ENCODE results near the gene OXGR1.

Gene OXGR1

DNA sequence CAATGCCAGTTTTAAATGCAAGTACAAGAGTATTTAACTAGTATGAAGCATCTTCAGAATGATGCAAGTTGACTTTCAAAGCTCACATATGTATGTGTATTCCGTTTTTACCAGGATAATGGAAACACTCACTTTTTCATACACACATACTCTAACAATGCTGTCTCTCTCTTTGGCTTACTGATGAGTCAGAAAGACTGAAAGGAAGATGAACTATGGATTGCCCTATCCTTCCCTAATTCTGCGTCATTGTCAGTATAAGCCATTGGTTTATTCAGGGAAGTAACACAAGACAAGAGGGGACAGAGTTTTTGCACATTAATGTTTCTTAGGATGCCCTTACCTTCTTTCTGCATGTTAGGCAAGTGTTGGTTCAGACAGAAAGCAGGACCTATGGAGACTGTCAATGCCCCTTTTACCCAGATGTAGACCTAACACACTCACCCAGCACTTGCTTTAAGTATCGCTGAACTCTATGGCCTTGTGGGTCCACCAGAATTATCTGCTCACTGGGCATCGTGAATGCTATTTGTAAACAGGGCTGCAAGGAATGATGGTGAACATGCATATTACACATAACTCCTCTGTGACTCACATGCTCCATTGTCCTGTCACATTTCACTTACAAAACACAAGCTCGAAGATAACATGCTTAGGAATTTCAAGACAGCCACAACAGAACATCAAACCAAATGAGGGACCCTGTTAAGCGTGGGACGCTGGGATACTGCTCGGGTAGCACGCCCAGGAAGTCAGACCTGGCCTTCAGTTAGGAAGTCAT is 10.0 kb upstream of the OXGR1 start:
- no peaks in the 10 kb centered on the region for H3K9me3 ChIP-seq (ENCODE audit: control insufficient read depth, insufficient read depth, low read depth, low read length)
- H3K36me3 ChIP-seq (ENCODE audit: control insufficient read depth, insufficient read depth, low read length) = no peaks in the 10 kb centered on the region
- no peak overlapping the region for H3K4me3 ChIP-seq (ENCODE audit: low read depth, low read length)
- H3K27ac ChIP-seq (ENCODE audit: low read depth, low read length) = no peak overlapping the region
- H3K27me3 ChIP-seq (ENCODE audit: control insufficient read depth, insufficient read depth, low read length) = peaks cover 68% of the 10 kb centered on the region
- peaks cover 4% of the 10 kb centered on the region; the same call in 1 of the 2 replicates for H3K4me1 ChIP-seq (ENCODE audit: control insufficient read depth, insufficient read depth, low read length)
- H3K9ac ChIP-seq (ENCODE audit: low read length) = no peak overlapping the region

DNA sequence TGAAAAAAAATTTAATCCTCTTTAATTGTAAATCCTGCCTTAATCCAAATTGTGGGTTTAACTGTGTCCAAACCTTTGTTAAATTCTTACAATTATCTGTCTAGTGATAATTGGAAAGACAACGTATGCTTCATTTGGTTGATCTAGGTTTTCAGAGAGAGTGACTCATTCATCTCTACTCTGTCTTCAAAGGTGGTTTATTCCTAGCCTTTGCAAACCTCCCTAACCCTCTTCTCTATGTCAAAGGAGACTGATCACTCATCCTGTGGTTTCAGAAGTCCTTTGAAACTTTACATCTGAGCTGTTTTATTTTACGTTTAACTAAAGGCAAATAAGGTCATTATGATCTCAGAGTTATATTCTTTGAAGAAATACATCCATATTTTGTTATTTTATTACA is 8.8 kb upstream of the OXGR1 start:
- Histone ChIP-seq H3K9ac (ENCODE audit: low read length) (no peak overlapping the region), H3K27me3 (ENCODE audit: control insufficient read depth, insufficient read depth, low read length) (peaks cover 78% of the 10 kb centered on the region), H3K4me1 (ENCODE audit: control insufficient read depth, insufficient read depth, low read length) (peaks cover 4% of the 10 kb centered on the region; the same call in 1 of the 2 replicates), H3K36me3 (ENCODE audit: control insufficient read depth, insufficient read depth, low read length) (no peaks in the 10 kb centered on the region), H3K9me3 (ENCODE audit: control insufficient read depth, insufficient read depth, low read depth, low read length) (no peaks in the 10 kb centered on the region), H3K27ac (ENCODE audit: low read depth, low read length) (no peak overlapping the region), H3K4me3 (ENCODE audit: low read depth, low read length) (no peak overlapping the region)

GRCh38 chr13:97002581-97002980 is 8.3 kb upstream of the OXGR1 start:
- no peaks in the 10 kb centered on the region for H3K9me3 ChIP-seq (ENCODE audit: control insufficient read depth, insufficient read depth, low read depth, low read length)
- H3K9ac ChIP-seq (ENCODE audit: low read length) = no peak overlapping the region
- no peak overlapping the region for H3K27ac ChIP-seq (ENCODE audit: low read depth, low read length)
- peaks cover 4% of the 10 kb centered on the region; the same call in 1 of the 2 replicates for H3K4me1 ChIP-seq (ENCODE audit: control insufficient read depth, insufficient read depth, low read length)
- H3K36me3 ChIP-seq (ENCODE audit: control insufficient read depth, insufficient read depth, low read length) = no peaks in the 10 kb centered on the region
- H3K27me3 ChIP-seq (ENCODE audit: control insufficient read depth, insufficient read depth, low read length) = peaks cover 83% of the 10 kb centered on the region
- no peak overlapping the region for H3K4me3 ChIP-seq (ENCODE audit: low read depth, low read length)

- peaks cover 93% of the 10 kb centered on the region for H3K27me3 ChIP-seq (ENCODE audit: control insufficient read depth, insufficient read depth, low read length)
- H3K27ac ChIP-seq (ENCODE audit: low read depth, low read length) = no peak overlapping the region
- H3K9me3 ChIP-seq (ENCODE audit: control insufficient read depth, insufficient read depth, low read depth, low read length) = no peaks in the 10 kb centered on the region
- H3K4me1 ChIP-seq (ENCODE audit: control insufficient read depth, insufficient read depth, low read length) = peaks cover 4% of the 10 kb centered on the region; the same call in 1 of the 2 replicates
- no peaks in the 10 kb centered on the region for H3K36me3 ChIP-seq (ENCODE audit: control insufficient read depth, insufficient read depth, low read length)
- H3K4me3 ChIP-seq (ENCODE audit: low read depth, low read length) = no peak overlapping the region
- no peak overlapping the region for H3K9ac ChIP-seq (ENCODE audit: low read length)
Observed at GRCh38 chr13:97001636-97002035, 7.4 kb upstream of the OXGR1 start.

- Histone ChIP-seq H3K9ac (ENCODE audit: low read length) (no peak overlapping the region), H3K4me3 (ENCODE audit: low read depth, low read length) (no peak overlapping the region), H3K9me3 (ENCODE audit: control insufficient read depth, insufficient read depth, low read depth, low read length) (no peaks in the 10 kb centered on the region), H3K27me3 (ENCODE audit: control insufficient read depth, insufficient read depth, low read length) (peaks cover 100% of the 10 kb centered on the region), H3K4me1 (ENCODE audit: control insufficient read depth, insufficient read depth, low read length) (peaks cover 4% of the 10 kb centered on the region; the same call in 1 of the 2 replicates), H3K27ac (ENCODE audit: low read depth, low read length) (no peak overlapping the region), H3K36me3 (ENCODE audit: control insufficient read depth, insufficient read depth, low read length) (no peaks in the 10 kb centered on the region)
Observed at GRCh38 chr13:97000295-97000925, 6.1 kb upstream of the OXGR1 start.

GRCh38 chr13:96999091-96999490 is 4.8 kb upstream of the OXGR1 start:
- Histone ChIP-seq H3K36me3 (ENCODE audit: control insufficient read depth, insufficient read depth, low read length) (no peaks in the 10 kb centered on the region), H3K4me3 (ENCODE audit: low read depth, low read length) (no peak overlapping the region), H3K27ac (ENCODE audit: low read depth, low read length) (no peak overlapping the region), H3K9ac (ENCODE audit: low read length) (no peak overlapping the region), H3K4me1 (ENCODE audit: control insufficient read depth, insufficient read depth, low read length) (peaks cover 4% of the 10 kb centered on the region), H3K27me3 (ENCODE audit: control insufficient read depth, insufficient read depth, low read length) (peaks cover 100% of the 10 kb centered on the region), H3K9me3 (ENCODE audit: control insufficient read depth, insufficient read depth, low read depth, low read length) (no peaks in the 10 kb centered on the region)

- H3K27me3 ChIP-seq (ENCODE audit: control insufficient read depth, insufficient read depth, low read length) = peaks cover 100% of the 10 kb centered on the region
- H3K9me3 ChIP-seq (ENCODE audit: control insufficient read depth, insufficient read depth, low read depth, low read length) = no peaks in the 10 kb centered on the region
- no peaks in the 10 kb centered on the region for H3K36me3 ChIP-seq (ENCODE audit: control insufficient read depth, insufficient read depth, low read length)
- H3K4me3 ChIP-seq (ENCODE audit: low read depth, low read length) = no peak overlapping the region
- H3K27ac ChIP-seq (ENCODE audit: low read depth, low read length) = no peak overlapping the region
- peaks cover 4% of the 10 kb centered on the region for H3K4me1 ChIP-seq (ENCODE audit: control insufficient read depth, insufficient read depth, low read length)
- H3K9ac ChIP-seq (ENCODE audit: low read length) = no peak overlapping the region
Observed at GRCh38 chr13:96998051-96998450, 3.8 kb upstream of the OXGR1 start.

DNA sequence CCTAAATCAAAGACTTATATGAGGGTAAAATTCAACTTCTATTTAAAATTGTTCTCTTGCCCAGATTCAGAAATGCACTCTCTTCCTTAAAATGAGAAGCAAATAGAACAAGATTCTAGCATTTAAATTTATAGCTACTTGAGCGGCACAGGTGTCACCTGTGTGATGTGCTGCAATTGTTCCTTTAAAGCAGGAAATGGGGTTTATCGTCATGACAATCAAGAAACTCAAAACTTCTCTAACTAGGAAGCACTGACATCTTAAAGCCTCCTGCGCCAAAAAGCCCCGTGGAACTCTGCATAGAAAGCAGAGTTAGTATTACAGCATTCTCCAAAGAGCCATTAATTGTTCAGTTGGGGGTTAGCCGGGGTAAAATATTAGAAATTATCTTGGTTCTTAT is 2.6 kb upstream of the OXGR1 start:
- Histone ChIP-seq H3K36me3 (ENCODE audit: control insufficient read depth, insufficient read depth, low read length) (no peaks in the 10 kb centered on the region), H3K27me3 (ENCODE audit: control insufficient read depth, insufficient read depth, low read length) (peaks cover 100% of the 10 kb centered on the region), H3K9me3 (ENCODE audit: control insufficient read depth, insufficient read depth, low read depth, low read length) (no peaks in the 10 kb centered on the region)

GRCh38 chr13:96996107-96996506 is 1.8 kb upstream of the OXGR1 start:
- Histone ChIP-seq H3K4me3 (ENCODE audit: low read depth, low read length) (no peak overlapping the region), H3K4me1 (ENCODE audit: control insufficient read depth, insufficient read depth, low read length) (peaks cover 4% of the 10 kb centered on the region), H3K27ac (ENCODE audit: low read depth, low read length) (no peak overlapping the region), H3K9me3 (ENCODE audit: control insufficient read depth, insufficient read depth, low read depth, low read length) (no peaks in the 10 kb centered on the region), H3K9ac (ENCODE audit: low read length) (no peak overlapping the region), H3K27me3 (ENCODE audit: control insufficient read depth, insufficient read depth, low read length) (peaks cover 99% of the 10 kb centered on the region), H3K36me3 (ENCODE audit: control insufficient read depth, insufficient read depth, low read length) (no peaks in the 10 kb centered on the region)

More for the DNA sequence above, 2.6 kb upstream of the OXGR1 start:
- Histone ChIP-seq H3K4me3 (ENCODE audit: low read depth, low read length) (no peak overlapping the region), H3K27ac (ENCODE audit: low read depth, low read length) (no peak overlapping the region), H3K9ac (ENCODE audit: low read length) (no peak overlapping the region), H3K4me1 (ENCODE audit: control insufficient read depth, insufficient read depth, low read length) (peaks cover 4% of the 10 kb centered on the region)

DNA sequence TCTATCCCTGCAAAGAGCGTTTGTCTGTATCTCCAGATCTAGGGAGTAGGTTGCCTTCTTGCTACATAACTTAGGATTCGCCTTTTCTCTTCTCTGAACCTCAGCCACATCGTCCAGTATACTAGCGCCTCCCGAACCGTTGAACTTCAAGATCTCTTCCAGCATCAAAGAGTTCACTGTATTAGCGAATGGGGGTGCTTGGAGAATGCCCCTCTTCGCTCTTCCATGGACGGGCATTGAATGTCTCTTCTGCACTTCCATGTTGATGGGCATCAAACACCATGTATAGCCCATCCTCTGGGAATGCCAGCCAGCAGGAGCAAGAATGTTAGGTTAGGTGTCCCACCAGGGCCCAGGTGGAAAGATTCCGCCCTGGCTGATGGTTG is 575 bp upstream of the OXGR1 start:
- Histone ChIP-seq H3K27me3 (ENCODE audit: control insufficient read depth, insufficient read depth, low read length) (peaks cover 92% of the 10 kb centered on the region), H3K9ac (ENCODE audit: low read length) (no peak overlapping the region), H3K4me3 (ENCODE audit: low read depth, low read length) (peak overlapping the region; percentile 68)

DNA sequence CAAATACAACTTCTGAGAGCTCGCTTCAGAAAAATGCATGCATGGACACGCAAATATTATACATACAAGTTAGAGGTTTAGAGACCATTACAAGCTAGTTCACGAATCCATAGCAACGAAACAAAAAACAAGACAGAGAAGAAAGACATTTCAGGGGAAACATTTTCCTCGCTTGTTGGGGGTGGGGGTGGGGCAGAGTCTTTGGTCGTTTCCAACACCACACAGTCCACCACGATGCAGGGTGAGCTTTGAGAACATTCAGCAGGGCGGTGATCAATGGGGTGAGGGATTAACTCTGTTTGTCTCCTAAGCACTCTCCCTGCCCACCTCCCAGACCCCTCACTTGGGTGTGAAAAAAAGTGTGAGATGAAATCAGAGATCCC is 651 bp downstream of the OXGR1 start:
- Histone ChIP-seq H3K27me3 (ENCODE audit: control insufficient read depth, insufficient read depth, low read length) (peaks cover 81% of the 10 kb centered on the region), H3K9me3 (ENCODE audit: control insufficient read depth, insufficient read depth, low read depth, low read length) (no peaks in the 10 kb centered on the region), H3K27ac (ENCODE audit: low read depth, low read length) (no peak overlapping the region), H3K4me3 (ENCODE audit: low read depth, low read length) (peak overlapping the region; percentile 68), H3K36me3 (ENCODE audit: control insufficient read depth, insufficient read depth, low read length) (no peaks in the 10 kb centered on the region), H3K4me1 (ENCODE audit: control insufficient read depth, insufficient read depth, low read length) (no peaks in the 10 kb centered on the region; the same call in 1 of the 2 replicates), H3K9ac (ENCODE audit: low read length) (no peak overlapping the region)

More for the DNA sequence above, 575 bp upstream of the OXGR1 start:
- Histone ChIP-seq H3K4me1 (ENCODE audit: control insufficient read depth, insufficient read depth, low read length) (no peaks in the 10 kb centered on the region; the same call in 1 of the 2 replicates), H3K27ac (ENCODE audit: low read depth, low read length) (no peak overlapping the region), H3K36me3 (ENCODE audit: control insufficient read depth, insufficient read depth, low read length) (no peaks in the 10 kb centered on the region), H3K9me3 (ENCODE audit: control insufficient read depth, insufficient read depth, low read depth, low read length) (no peaks in the 10 kb centered on the region)

Measured in HUES6 (cell line).